HepG2 (cell line): Measurements from ENCODE around the gene DALRD3. TPM values are rescaled to one million over a fixed set of nuclear protein-coding genes. Genes with fewer than 3 reads are reported as not detected.

Source experiments
- ADNP ChIP-seq: sonication (generic); formaldehyde crosslinking; IDR thresholded peaks from 2 replicates; pipeline ENCODE4 v1.4.0; 2020; ENCODE audit warnings: missing genetic modification reagents
- ATF4 ChIP-seq, 2 experiments: fragments of 450-650 bp in 1 of 2; sonication (generic) in 1 of 2; formaldehyde crosslinking; IDR thresholded peaks; 2 replicates each; pipeline versions ENCODE4 v1.5.0 to v1.8.0; 2020 to 2022; ENCODE audit warnings: mild to moderate bottlenecking in 1 of 2, missing genetic modification reagents in 1 of 2
- GPBP1L1 ChIP-seq: sonication (generic); formaldehyde crosslinking; IDR thresholded peaks from 2 replicates; pipeline ENCODE4 v1.5.0; 2020; ENCODE audit warnings: mild to moderate bottlenecking, missing genetic modification reagents
- HOXA3 ChIP-seq: sonication (generic); formaldehyde crosslinking; IDR thresholded peaks from 2 replicates; pipeline ENCODE4 v1.5.0; 2020; ENCODE audit warnings: missing genetic modification reagents
- IRF1 ChIP-seq: sonication (generic); formaldehyde crosslinking; IDR thresholded peaks from 2 replicates; pipeline ENCODE4 v1.4.0; 2020; ENCODE audit warnings: low read depth, mild to moderate bottlenecking, missing genetic modification reagents
- KAT7 ChIP-seq: IDR thresholded peaks from 2 replicates; pipeline ENCODE4 v1.6.1; 2018; ENCODE audit warnings: borderline replicate concordance, missing compliant biosample characterization
- KLF13 ChIP-seq: sonication (generic); formaldehyde crosslinking; IDR thresholded peaks from 2 replicates; pipeline ENCODE4 v1.4.0; 2020; ENCODE audit warnings: mild to moderate bottlenecking, missing genetic modification reagents
- MAFG ChIP-seq: sonication (generic); formaldehyde crosslinking; IDR thresholded peaks from 2 replicates; pipeline ENCODE4 v1.5.1; 2020; ENCODE audit warnings: mild to moderate bottlenecking, missing genetic modification reagents
- U2AF1 ChIP-seq: fragments of 200-400 bp; formaldehyde crosslinking; optimal IDR thresholded peaks from 2 replicates; pipeline ENCODE3; 2017; ENCODE audit warnings: mild to moderate bottlenecking, low read depth, low read length
- ZBED4 ChIP-seq: sonication (generic); formaldehyde crosslinking; IDR thresholded peaks from 2 replicates; pipeline ENCODE4 v1.4.0; 2020; ENCODE audit warnings: missing genetic modification reagents, borderline replicate concordance
- ZBTB3 ChIP-seq: sonication (generic); formaldehyde crosslinking; IDR thresholded peaks from 2 replicates; pipeline ENCODE4 v1.4.0; 2020; ENCODE audit warnings: low read depth, mild to moderate bottlenecking, moderate library complexity, missing genetic modification reagents, borderline replicate concordance
- ZBTB33 ChIP-seq: sonication (generic); formaldehyde crosslinking; IDR thresholded peaks from 2 replicates; pipeline ENCODE4 v1.4.0; 2020; ENCODE audit warnings: missing genetic modification reagents
- ZNF124 ChIP-seq: sonication (generic); formaldehyde crosslinking; IDR thresholded peaks from 2 replicates; pipeline ENCODE4 v1.4.0; 2020; ENCODE audit warnings: missing genetic modification reagents
- ZNF264 ChIP-seq: sonication (generic); formaldehyde crosslinking; IDR thresholded peaks from 2 replicates; pipeline ENCODE4 v1.4.0; 2020; ENCODE audit warnings: missing genetic modification reagents
- ZNF615 ChIP-seq: sonication (generic); formaldehyde crosslinking; IDR thresholded peaks from 2 replicates; pipeline ENCODE4 v1.5.0; 2020; ENCODE audit warnings: mild to moderate bottlenecking, missing genetic modification reagents, borderline replicate concordance
- ZSCAN20 ChIP-seq: sonication (generic); formaldehyde crosslinking; IDR thresholded peaks from 2 replicates; pipeline ENCODE4 v1.4.0; 2020; ENCODE audit warnings: missing genetic modification reagents, mild to moderate bottlenecking, borderline replicate concordance
- polyA plus RNA-seq, 8 experiments: library from polyadenylated mRNA; depleted of rRNA in 3 of 8; stranded (reverse) in 7 of 8; unstranded in 1 of 8; fragments of >200 nt; fragmentation: Illumina TruSeq in 4 of 8; extraction: Trizol in 4 of 8; gene quantifications; 2 replicates each; pipeline versions ENCODE4 v1.2.1 to v1.2.3, GENCODE V29; 2011 to 2016; ENCODE audit warnings: low read depth in 4 of 8, missing spikeins in 1 of 8, mixed read lengths in 1 of 8; ENCODE audit not compliant: insufficient read depth in 1 of 8
- total RNA-seq, 5 experiments: library from RNA; depleted of rRNA; stranded (reverse); fragments of >200 nt; fragmentation: Illumina TruSeq; extraction: Trizol; gene quantifications; 2 replicates each; pipeline ENCODE4 v1.2.3, GENCODE V29; 2016; ENCODE audit warnings: low read depth in 1 of 5

Gene DALRD3
- total and polyA plus RNA-seq, 2 of the 13 experiments (the other 11 are each of a cell fraction or from before 2014, with no cell fraction given): 19.9 to 36.5 TPM

GRCh38 chr3:49021813-49022687, 3.7 kb upstream of the DALRD3 start, which contains the start of gene NDUFAF3 (continued):
- TF ChIP-seq ZNF124 (no peak), ZSCAN20 (CRISPR knock-in tag) (no peak; the same call in 1 of the 2 replicates), GPBP1L1 (CRISPR knock-in tag) (no peak), KLF13 (CRISPR knock-in tag) (no peak), KAT7 (CRISPR knock-in tag) (peak; percentile 73; the same call in 1 of the 2 replicates), HOXA3 (CRISPR knock-in tag) (peak; percentile 97), ATF4 (CRISPR knock-in tag; IDR thresholded peaks at IDR 0.05) (0 out of 4 replicates have a peak, but pooled peaks of 1 of the 2 experiments have one; percentile 22), ZBTB3 (CRISPR knock-in tag) (no peak), ZBTB33 (CRISPR knock-in tag) (no peak), MAFG (CRISPR knock-in tag) (no peak), IRF1 (no peak), U2AF1 (peak; percentile 67), ADNP (CRISPR knock-in tag) (0 out of 2 replicates have a peak, but pooled peaks have one; percentile 37), ZNF615 (CRISPR knock-in tag) (no peak), ZBED4 (CRISPR knock-in tag) (no peak; the same call in 1 of the 2 replicates), ZNF264 (CRISPR knock-in tag) (peak; percentile 83; the same call in 1 of the 2 replicates)
